ENCODE data around the gene FBXL13.
A peak's percentile ranks its signal among the peaks of the same experiment; 100 is the strongest.

FBXL13 gene

DNA sequence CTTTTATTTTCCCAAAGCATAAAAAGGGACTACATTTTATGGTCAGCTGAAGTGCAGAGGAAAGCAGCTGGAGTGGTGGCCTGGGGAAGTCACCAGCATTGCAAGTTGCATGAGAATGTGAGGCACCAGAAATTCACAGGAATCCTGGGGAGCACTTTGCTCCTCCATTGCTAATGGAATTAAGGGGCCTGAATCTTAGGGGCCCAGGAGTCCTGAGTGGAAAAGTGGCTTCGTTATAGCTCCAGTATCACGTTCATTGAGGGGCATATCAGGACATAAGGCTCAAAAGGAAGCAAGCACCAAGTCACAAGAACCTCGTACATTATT lies 214.8 kb downstream of the FBXL13 start:
- no peak for TF ChIP-seq CTCF (IDR thresholded peaks at IDR 0.05)
- Histone ChIP-seq H3K4me3 (no peak overlapping the region), H3K27me3 (no peaks in the 10 kb centered on the region), H3K4me1 (peaks cover 0 to 21% (median 0%) of the 10 kb centered on the region in 4 donors), H3K27ac (peak overlapping the region; percentile 55 to 69), H3K36me3 (no peaks in the 10 kb centered on the region), H3K9me3 (no peaks in the 10 kb centered on the region)
- intact Hi-C loops (cut with DNase I; ENCODE audit: low total_unique reads), result loop anchor here (5.0 kb wide), 1 partner anchor 288 kb away; the partner anchor contains the start of gene NAPEPLD
- DNase-seq, result no peak

DNA sequence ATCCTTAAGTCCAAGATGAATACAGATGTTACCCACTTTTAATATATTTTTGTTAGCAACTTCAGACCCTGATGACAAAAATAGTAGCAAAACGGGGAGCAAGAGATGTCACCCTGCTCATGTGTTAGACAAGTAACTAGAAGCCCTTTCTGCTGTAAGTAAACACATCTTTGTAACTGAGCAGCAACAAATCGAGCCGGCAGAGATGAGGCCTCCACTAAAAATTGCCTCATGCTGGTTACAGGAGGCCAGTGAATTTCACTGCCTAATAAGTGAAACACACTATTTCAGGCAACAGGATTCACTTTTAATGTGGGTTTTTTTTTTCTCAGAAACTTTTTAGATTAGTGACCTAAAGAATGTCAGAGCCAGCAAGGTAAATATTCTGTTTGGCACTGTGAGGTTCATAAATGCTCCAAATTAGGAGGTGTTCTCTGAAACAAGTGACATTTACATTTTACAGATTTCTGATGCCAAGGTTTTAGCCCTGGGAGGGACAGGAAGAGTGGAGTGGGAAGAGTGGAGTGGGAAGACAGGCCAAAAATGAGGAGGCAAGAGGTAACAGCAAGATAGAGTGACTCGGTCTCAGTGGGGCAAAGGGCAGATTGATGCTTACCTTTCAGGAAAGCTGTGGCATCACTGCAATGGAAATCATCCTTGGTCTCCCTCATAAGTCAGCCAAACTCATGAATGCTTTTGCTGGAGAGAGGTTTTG lies 215.4 kb downstream of the FBXL13 start:
- intact Hi-C loops (cut with DNase I; ENCODE audit: low total_unique reads), result loop anchor here (5.0 kb wide), 1 partner anchor 288 kb away; the partner anchor contains the start of gene NAPEPLD
- Histone ChIP-seq H3K4me3 (no peak overlapping the region), H3K27ac (peak overlapping the region; percentile 55 to 69), H3K27me3 (no peaks in the 10 kb centered on the region), H3K4me1 (peaks cover 0 to 21% (median 0%) of the 10 kb centered on the region in 4 donors), H3K9me3 (no peaks in the 10 kb centered on the region), H3K36me3 (no peaks in the 10 kb centered on the region)
- TF ChIP-seq CTCF (IDR thresholded peaks at IDR 0.05), result no peak
- DNase-seq, result no peak

DNA sequence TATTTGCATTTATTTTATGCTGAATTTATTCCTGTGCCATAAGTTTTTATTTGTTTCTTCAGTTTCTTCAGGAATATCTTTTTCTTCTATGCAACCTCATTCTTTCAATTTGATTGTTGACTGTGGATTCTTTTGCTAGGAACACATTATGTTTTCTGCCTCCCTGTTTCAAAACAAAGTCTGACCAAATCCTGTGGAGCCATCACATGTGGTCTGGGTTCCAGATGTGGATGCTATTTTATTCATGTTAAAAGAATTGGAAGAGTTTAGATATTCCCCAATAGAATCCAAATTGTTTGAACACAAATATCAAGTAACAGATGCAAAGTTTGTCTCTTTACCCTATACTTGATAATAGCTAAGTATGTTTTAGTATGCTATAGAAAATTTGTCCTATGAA lies 218.6 kb downstream of the FBXL13 start:
- H3K27ac ChIP-seq, result no peak overlapping the region

GRCh38 chr7:102849538-102849937 lies 225.1 kb downstream of the FBXL13 start:
- H3K4me3 ChIP-seq, result no peak overlapping the region
- H3K36me3 ChIP-seq, result no peaks in the 10 kb centered on the region
- no peaks in the 10 kb centered on the region for H3K27me3 ChIP-seq
- no peak for DNase-seq
- no peak for TF ChIP-seq CTCF (IDR thresholded peaks at IDR 0.05)
- intact Hi-C loops (cut with DNase I; ENCODE audit: low total_unique reads), result no loop called here
- H3K9me3 ChIP-seq, result no peaks in the 10 kb centered on the region
- no peaks in the 10 kb centered on the region for H3K4me1 ChIP-seq
- no peak overlapping the region for H3K27ac ChIP-seq

More for the DNA sequence above, 218.6 kb downstream of the FBXL13 start:
- Histone ChIP-seq H3K9me3 (no peaks in the 10 kb centered on the region), H3K27me3 (no peaks in the 10 kb centered on the region), H3K36me3 (no peaks in the 10 kb centered on the region), H3K4me1 (peaks cover 0 to 21% (median 0%) of the 10 kb centered on the region in 4 donors), H3K4me3 (no peak overlapping the region)
- no peak for TF ChIP-seq CTCF (IDR thresholded peaks at IDR 0.05)
- intact Hi-C loops (cut with DNase I; ENCODE audit: low total_unique reads), result loop anchor here (5.0 kb wide), 1 partner anchor 291 kb away; the partner anchor contains the start of gene NAPEPLD
- no peak for DNase-seq

DNA sequence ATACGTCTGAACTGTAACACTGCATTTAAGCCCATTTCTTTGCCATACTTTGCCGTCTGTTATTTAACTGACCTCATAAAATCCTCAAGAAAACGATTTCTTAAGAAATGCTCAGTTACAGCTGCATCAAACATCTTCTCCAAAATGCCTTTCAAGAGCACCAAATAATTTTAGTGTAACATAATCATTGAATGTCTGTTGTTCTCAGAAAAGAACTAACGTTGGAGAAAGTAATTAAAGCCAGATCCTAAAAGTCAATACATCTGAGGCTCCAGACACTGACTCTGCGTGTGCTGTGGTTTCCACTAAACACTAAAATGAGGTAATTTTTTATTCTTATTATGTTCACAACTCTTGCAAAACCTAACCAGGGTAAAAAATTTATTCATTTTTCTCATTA lies 225.5 kb downstream of the FBXL13 start:
- no peak for DNase-seq
- H3K9me3 ChIP-seq, result no peaks in the 10 kb centered on the region
- no peak for TF ChIP-seq CTCF (IDR thresholded peaks at IDR 0.05)
- H3K4me3 ChIP-seq, result no peak overlapping the region
- intact Hi-C loops (cut with DNase I; ENCODE audit: low total_unique reads), result no loop called here
- no peaks in the 10 kb centered on the region for H3K4me1 ChIP-seq
- no peak overlapping the region for H3K27ac ChIP-seq
- no peaks in the 10 kb centered on the region for H3K36me3 ChIP-seq
- no peaks in the 10 kb centered on the region for H3K27me3 ChIP-seq
